ENCODE measurements around the gene JMJD1C.

DNA sequence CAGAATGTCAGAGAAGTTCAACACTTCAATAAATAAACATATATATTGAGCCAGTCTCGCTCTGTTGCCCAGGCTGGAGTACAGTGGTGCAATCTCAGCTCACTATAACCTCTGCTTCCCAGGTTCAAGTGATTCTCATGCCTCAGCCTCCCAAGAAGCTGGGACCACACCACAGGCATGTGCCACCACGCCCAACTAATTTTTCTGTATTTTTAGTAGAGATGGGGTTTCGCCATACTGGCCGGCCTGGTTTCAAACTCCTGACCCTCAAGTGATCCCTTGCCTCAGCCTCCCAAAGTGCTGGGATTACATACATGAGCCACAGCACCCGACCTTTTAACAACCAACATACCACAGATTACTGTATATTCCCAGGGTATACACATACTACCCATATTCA is 134.2 kb downstream of the JMJD1C start:
- TF ChIP-seq REST (IDR thresholded peaks at IDR 0.05; ENCODE audit: low read depth, low read length) = no peak
- no peak for TF ChIP-seq EZH2 (IDR thresholded peaks at IDR 0.05; ENCODE audit: borderline replicate concordance, control insufficient read depth, low read depth, low read length)
- TF ChIP-seq BMI1 (IDR thresholded peaks at IDR 0.05; ENCODE audit: borderline replicate concordance) = no peak
- no peak for TF ChIP-seq POLR2A (IDR thresholded peaks at IDR 0.05; ENCODE audit: low read depth, low read length)
- no peak for TF ChIP-seq SP1 (IDR thresholded peaks at IDR 0.05; ENCODE audit: low read depth, low read length)
- TF ChIP-seq CTCF (IDR thresholded peaks at IDR 0.05 in 2 of 3, conservative IDR thresholded peaks at IDR 0.05 in 1 of 3; ENCODE audit: control insufficient read depth in 2 of 3, extremely low read depth in 1 of 3, insufficient read depth in 1 of 3, low read depth in 3 of 3, low read length in 3 of 3) = no peak
- TF ChIP-seq JUND (IDR thresholded peaks at IDR 0.05; ENCODE audit: low read depth, low read length) = no peak
- TF ChIP-seq ZNF687 (IDR thresholded peaks at IDR 0.05) = no peak
- no peak for TF ChIP-seq MYC (IDR thresholded peaks at IDR 0.05; ENCODE audit: insufficient read depth, insufficient read length, insufficient replicate concordance, low read length, severe bottlenecking)
- no peak for TF ChIP-seq EP300 (IDR thresholded peaks at IDR 0.05; ENCODE audit: borderline replicate concordance in 1 of 2, control insufficient read depth in 1 of 2, low read depth in 2 of 2, low read length in 2 of 2)

Data from GM12878 (cell line).